Measurements from ENCODE around the gene GSTM5. TPM values are rescaled to one million over a fixed set of nuclear protein-coding genes. Genes with fewer than 3 reads are reported as not detected.

Gene GSTM5
- total and polyA plus RNA-seq, 4 donors: 0.59 to 2.8 (median 1.3) TPM

GRCh38 chr1:109733236-109733870 is 21.3 kb downstream of the GSTM5 start:
- H3K36me3 ChIP-seq (ENCODE audit: control insufficient read depth in 4 of 4, insufficient read depth in 3 of 4, low read depth in 1 of 4, low read length in 3 of 4): peaks cover 0 to 10% (median 4%) of the 10 kb centered on the region in 4 donors
- WGBS: 95% methylated on average over 4 of the region's 4 CpGs
- H3K9me3 ChIP-seq (ENCODE audit: control insufficient read depth in 4 of 4, low read length in 3 of 4): no peaks in the 10 kb centered on the region
- no peak for DNase-seq (ENCODE audit: low spot score)
- no peak overlapping the region for H3K4me3 ChIP-seq (ENCODE audit: low read depth in 1 of 3, low read length in 3 of 3)
- no peaks in the 10 kb centered on the region for H3K27me3 ChIP-seq (ENCODE audit: control insufficient read depth in 4 of 4, insufficient read depth in 4 of 4, low read length in 3 of 4)
- no peak overlapping the region for H3K9ac ChIP-seq (ENCODE audit: low read depth in 1 of 2, low read length in 2 of 2)
- H3K27ac ChIP-seq (ENCODE audit: low read depth in 1 of 2, low read length in 2 of 2): no peak overlapping the region
- TF ChIP-seq ATF3 (IDR thresholded peaks at IDR 0.05) (no peak), SP1 (IDR thresholded peaks at IDR 0.05) (no peak), HNF4A (conservative IDR thresholded peaks at IDR 0.05) (no peak), ZBTB33 (IDR thresholded peaks at IDR 0.05) (no peak), RAD21 (IDR thresholded peaks at IDR 0.05) (no peak), GABPA (IDR thresholded peaks at IDR 0.05 in 1 of 2, conservative IDR thresholded peaks at IDR 0.05 in 1 of 2) (no peak), YY1 (IDR thresholded peaks at IDR 0.05) (no peak), CTCF (IDR thresholded peaks at IDR 0.05; ENCODE audit: low read depth, low read length, missing input control) (no peak), MAX (IDR thresholded peaks at IDR 0.05) (no peak), FOXA1 (IDR thresholded peaks at IDR 0.05) (no peak), REST (IDR thresholded peaks at IDR 0.05) (no peak), TAF1 (conservative IDR thresholded peaks at IDR 0.05) (no peak), NR2F2 (IDR thresholded peaks at IDR 0.05) (no peak), JUND (IDR thresholded peaks at IDR 0.05) (no peak), FOXA2 (IDR thresholded peaks at IDR 0.05) (no peak), HNF4G (IDR thresholded peaks at IDR 0.05) (no peak), RXRA (IDR thresholded peaks at IDR 0.05) (no peak)
- H3K4me1 ChIP-seq (ENCODE audit: control insufficient read depth in 4 of 4, insufficient read depth in 4 of 4, low read length in 3 of 4): no peaks in the 10 kb centered on the region

All from liver (tissue), 9 donors.